A549 (cell line): ENCODE data around the gene NCAPG. TPM values are rescaled to one million over a fixed set of nuclear protein-coding genes. Genes with fewer than 3 reads are reported as not detected.

ENCODE experiments used
- ATAC-seq, 2 experiments: fragments of 200-7000 bp in 1 of 2; fragments of >200 bp in 1 of 2; cut with Nextera tagmentation in 1 of 2; cut with Tn5 transposase in 1 of 2; 3 replicates each; pipeline versions ENCODE4 v1.8.0 to v1.9.1; 2018 to 2020; ENCODE audit warnings: mild to moderate bottlenecking in 1 of 2, moderate library complexity in 1 of 2
- CTCF ChIA-PET: fragments of 300-600 bp; sonication (Branson Sonifier 250); formaldehyde crosslinking; extraction: SDS; loops from one replicate; lab custom pipeline; 2021; ENCODE audit warnings: antibody characterized with exemption, inconsistent platforms; lab: Yijun Ruan, JAX
- POLR2A ChIA-PET: fragments of 350-600 bp; formaldehyde crosslinking; extraction: SDS; loops from one replicate; lab custom pipeline; 2021; ENCODE audit warnings: antibody characterized with exemption, inconsistent platforms; lab: Yijun Ruan, JAX
- DNase-seq, 2 experiments: peaks; one replicate each; pipeline versions ENCODE4 v3.0.0 to v3.0.0-alpha.2; 2011 to 2016; ENCODE audit warnings: low read depth in 1 of 2, low spot score in 1 of 2
- FAIRE-seq: peaks from 2 replicates; lab custom pipeline; 2011; peaks lifted over from hg19 to GRCh38; lab: Jason Lieb, UNC
- H3K27ac ChIP-seq, 2 experiments: fragments of >200 bp; sonication (Bioruptor Twin); formaldehyde crosslinking; 3 replicates each; pipeline ENCODE4 v1.5.1; 2016 to 2017
- H3K4me1 ChIP-seq: fragments of >200 bp; sonication (Bioruptor Twin); formaldehyde crosslinking; 3 replicates; pipeline ENCODE4 v1.6.1; 2016
- H3K4me2 ChIP-seq: fragments of >200 bp; sonication (Bioruptor Twin); formaldehyde crosslinking; 3 replicates; pipeline ENCODE4 v1.6.1; 2016
- H3K4me3 ChIP-seq: fragments of >200 bp; sonication (Bioruptor Twin); formaldehyde crosslinking; 3 replicates; pipeline ENCODE4 v1.5.1; 2016
- H3K9me3 ChIP-seq: fragments of >200 bp; sonication (Bioruptor Twin); formaldehyde crosslinking; 3 replicates; pipeline ENCODE4 v1.6.1; 2016
- BHLHE40 ChIP-seq: IDR thresholded peaks from 2 replicates; pipeline ENCODE4 v1.6.1; 2012; ENCODE audit warnings: low read depth, low read length, inconsistent platforms
- CBX8 ChIP-seq: fragments of 200-600 bp; sonication (generic); IDR thresholded peaks from 2 replicates; pipeline ENCODE4 v1.6.1; 2016
- CEBPB ChIP-seq, 2 experiments: fragments of >200 bp in 1 of 2; sonication (Bioruptor Twin) in 1 of 2; formaldehyde crosslinking in 1 of 2; IDR thresholded peaks; 2 replicates each; pipeline ENCODE4 v1.6.1; 2012 to 2016
- CHD2 ChIP-seq: fragments of 150-350 bp; IDR thresholded peaks from 2 replicates; pipeline ENCODE4 v1.6.1; 2014; ENCODE audit warnings: low read length; ENCODE audit not compliant: partially characterized antibody
- CTCF ChIP-seq: fragments of >200 bp; sonication (Bioruptor Twin); formaldehyde crosslinking; IDR thresholded peaks from 3 replicates; pipeline ENCODE4 v1.5.1; 2016
- EHF ChIP-seq: fragments of 250-450 bp; sonication (Bioruptor Pico); IDR thresholded peaks from 2 replicates; pipeline ENCODE4 v1.5.0; 2020; ENCODE audit warnings: mild to moderate bottlenecking
- EP300 ChIP-seq, 2 experiments: fragments of >200 bp; sonication (Bioruptor Twin); formaldehyde crosslinking; IDR thresholded peaks; 2 replicates in 1 of 2; 3 replicates in 1 of 2; pipeline ENCODE4 v1.6.1; 2016 to 2017
- HDAC2 ChIP-seq: fragments of 200-600 bp; sonication (generic); IDR thresholded peaks from 2 replicates; pipeline ENCODE4 v1.6.1; 2016
- HEYL ChIP-seq: fragments of 250-450 bp; sonication (Bioruptor Pico); IDR thresholded peaks from 2 replicates; pipeline ENCODE4 v1.8.0; 2021; ENCODE audit warnings: mild to moderate bottlenecking, moderate library complexity
- JUNB ChIP-seq: fragments of >200 bp; sonication (Bioruptor Twin); formaldehyde crosslinking; IDR thresholded peaks from 2 replicates; pipeline ENCODE4 v1.6.1; 2016
- KDM1A ChIP-seq: fragments of 200-600 bp; sonication (generic); IDR thresholded peaks from 2 replicates; pipeline ENCODE4 v1.6.1; 2016; ENCODE audit warnings: low read depth, mild to moderate bottlenecking
- KDM5A ChIP-seq: fragments of 200-600 bp; sonication (generic); IDR thresholded peaks from 2 replicates; pipeline ENCODE4 v1.6.1; 2016; ENCODE audit warnings: antibody characterized with exemption, mild to moderate bottlenecking
- MAX ChIP-seq: IDR thresholded peaks from 2 replicates; pipeline ENCODE4 v1.6.1; 2012
- MYC ChIP-seq: IDR thresholded peaks from 2 replicates; pipeline ENCODE4 v1.6.1; 2012; ENCODE audit warnings: mild to moderate bottlenecking, inconsistent platforms, low read length, improper control_type of control experiment, borderline replicate concordance
- PHF8 ChIP-seq: fragments of 200-600 bp; sonication (generic); IDR thresholded peaks from 2 replicates; pipeline ENCODE4 v1.6.1; 2016; ENCODE audit warnings: low read depth, mild to moderate bottlenecking, antibody characterized with exemption, moderate library complexity, borderline replicate concordance
- POLR2A ChIP-seq: IDR thresholded peaks from 2 replicates; pipeline ENCODE4 v1.6.1; 2012; ENCODE audit warnings: mild to moderate bottlenecking, low read length
- RAD21 ChIP-seq, 2 experiments: fragments of >200 bp in 1 of 2; sonication (Bioruptor Twin) in 1 of 2; formaldehyde crosslinking in 1 of 2; IDR thresholded peaks in 1 of 2; conservative IDR thresholded peaks in 1 of 2; 2 replicates in 1 of 2; 3 replicates in 1 of 2; pipeline ENCODE4 v1.6.1; 2012 to 2018; ENCODE audit warnings: inconsistent platforms in 1 of 2
- RCOR1 ChIP-seq: fragments of 150-350 bp; IDR thresholded peaks from 2 replicates; pipeline ENCODE4 v1.6.1; 2014; ENCODE audit warnings: antibody characterized with exemption, low read length, low read depth
- RFX5 ChIP-seq: fragments of 450-650 bp; IDR thresholded peaks from 2 replicates; pipeline ENCODE4 v1.7.1; 2014; ENCODE audit warnings: antibody characterized with exemption, mild to moderate bottlenecking, moderate library complexity
- RNF2 ChIP-seq: fragments of 200-600 bp; sonication (generic); IDR thresholded peaks from 2 replicates; pipeline ENCODE4 v1.6.1; 2016; ENCODE audit warnings: low read depth, mild to moderate bottlenecking, antibody characterized with exemption, moderate library complexity, borderline replicate concordance
- TP53 ChIP-seq: fragments of 250-450 bp; sonication (Bioruptor Pico); IDR thresholded peaks from 2 replicates; pipeline ENCODE4 v1.5.0; 2021; ENCODE audit warnings: mild to moderate bottlenecking, moderate library complexity
- ZNF302 ChIP-seq: fragments of 250-450 bp; sonication (Bioruptor Pico); IDR thresholded peaks from 2 replicates; pipeline ENCODE4 v1.9.0; 2021; ENCODE audit warnings: inconsistent platforms, mild to moderate bottlenecking, moderate library complexity
- ZSCAN20 ChIP-seq: fragments of 250-450 bp; sonication (Bioruptor Pico); IDR thresholded peaks from 2 replicates; pipeline ENCODE4 v1.8.0; 2022; ENCODE audit warnings: mild to moderate bottlenecking, moderate library complexity
- WGBS: methylation state at CpG from one replicate; pipeline ENCODE4 v1.1.6; 2017; ENCODE audit errors: missing lambda C conversion rate; 5-methylcytosine and 5-hydroxymethylcytosine counted together
- polyA plus RNA-seq, 4 experiments: library from polyadenylated mRNA; depleted of rRNA in 3 of 4; stranded (reverse); fragments of >200 nt; fragmentation: RNase III in 1 of 4; extraction: RNeasy Plus Mini Kit Qiagen cat#74134 plus additional on column Dnase treatment in 1 of 4; gene quantifications; 2 replicates in 3 of 4; 3 replicates in 1 of 4; pipeline ENCODE4 v1.2.3, GENCODE V29; 2011 to 2017
- TF ChIP-seq, protein P1 (sequence below): fragments of 250-450 bp; sonication (Bioruptor Pico); IDR thresholded peaks from 2 replicates; pipeline ENCODE4 v1.5.0; 2021; ENCODE audit warnings: mild to moderate bottlenecking, moderate library complexity, borderline replicate concordance
- TF ChIP-seq, protein P2 (sequence below): fragments of 250-450 bp; sonication (Bioruptor Pico); IDR thresholded peaks from 2 replicates; pipeline ENCODE4 v1.5.0; 2020; ENCODE audit warnings: low read depth, mild to moderate bottlenecking, moderate library complexity

Gene NCAPG
- polyA plus RNA-seq, 2 of the 4 experiments (the other 2 are of a cell fraction), result 23.9 to 36.4 TPM

DNA sequence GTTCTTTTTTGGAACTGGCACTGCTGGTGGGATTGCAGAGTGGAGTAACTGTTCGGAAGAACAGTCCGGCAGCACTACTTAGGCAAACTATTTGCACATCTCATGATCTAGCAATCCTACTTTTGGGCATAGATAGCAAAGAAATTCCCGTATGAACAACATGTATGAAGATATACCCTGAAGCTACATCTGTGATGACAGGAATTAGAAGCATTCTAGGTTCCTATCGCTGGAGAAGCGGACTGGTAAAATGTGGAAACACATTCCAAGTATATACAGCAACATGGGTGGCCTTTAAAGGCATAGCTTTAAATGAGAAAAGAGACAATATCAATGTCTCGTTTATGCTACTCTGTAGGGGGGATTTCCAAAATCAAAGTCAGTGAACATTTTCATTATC is 3.3 kb upstream of the NCAPG start:
- peaks cover 18% of the 10 kb centered on the region for H3K4me1 ChIP-seq
- POLR2A ChIA-PET, result no interaction called here
- TF ChIP-seq CBX8, result no peak
- TF ChIP-seq, protein P1, sequence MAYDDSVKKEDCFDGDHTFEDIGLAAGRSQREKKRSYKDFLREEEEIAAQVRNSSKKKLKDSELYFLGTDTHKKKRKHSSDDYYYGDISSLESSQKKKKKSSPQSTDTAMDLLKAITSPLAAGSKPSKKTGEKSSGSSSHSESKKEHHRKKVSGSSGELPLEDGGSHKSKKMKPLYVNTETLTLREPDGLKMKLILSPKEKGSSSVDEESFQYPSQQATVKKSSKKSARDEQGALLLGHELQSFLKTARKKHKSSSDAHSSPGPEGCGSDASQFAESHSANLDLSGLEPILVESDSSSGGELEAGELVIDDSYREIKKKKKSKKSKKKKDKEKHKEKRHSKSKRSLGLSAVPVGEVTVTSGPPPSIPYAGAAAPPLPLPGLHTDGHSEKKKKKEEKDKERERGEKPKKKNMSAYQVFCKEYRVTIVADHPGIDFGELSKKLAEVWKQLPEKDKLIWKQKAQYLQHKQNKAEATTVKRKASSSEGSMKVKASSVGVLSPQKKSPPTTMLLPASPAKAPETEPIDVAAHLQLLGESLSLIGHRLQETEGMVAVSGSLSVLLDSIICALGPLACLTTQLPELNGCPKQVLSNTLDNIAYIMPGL (CRISPR knock-in tag), result no peak
- no peak for TF ChIP-seq CEBPB (IDR thresholded peaks at IDR 0.05)
- no peak for TF ChIP-seq ZSCAN20 (CRISPR knock-in tag)
- TF ChIP-seq RCOR1, result no peak
- no peak for TF ChIP-seq CHD2
- CTCF ChIA-PET, result interaction anchor here (0.7 to 2.1 kb wide), 7 partner anchors 8 to 253 kb away, joined by 3 to 6 read pairs (median 4); no protein-coding TSS in a partner anchor
- no peak overlapping the region for H3K27ac ChIP-seq
- no peak for FAIRE-seq
- no peak for DNase-seq
- WGBS, result 74% methylated on average over 6 of the region's 6 CpGs
- no peaks in the 10 kb centered on the region for H3K9me3 ChIP-seq
- ATAC-seq, result no peak
- peak overlapping the region; percentile 92 for H3K4me2 ChIP-seq
- H3K4me3 ChIP-seq, result no peak overlapping the region

DNA sequence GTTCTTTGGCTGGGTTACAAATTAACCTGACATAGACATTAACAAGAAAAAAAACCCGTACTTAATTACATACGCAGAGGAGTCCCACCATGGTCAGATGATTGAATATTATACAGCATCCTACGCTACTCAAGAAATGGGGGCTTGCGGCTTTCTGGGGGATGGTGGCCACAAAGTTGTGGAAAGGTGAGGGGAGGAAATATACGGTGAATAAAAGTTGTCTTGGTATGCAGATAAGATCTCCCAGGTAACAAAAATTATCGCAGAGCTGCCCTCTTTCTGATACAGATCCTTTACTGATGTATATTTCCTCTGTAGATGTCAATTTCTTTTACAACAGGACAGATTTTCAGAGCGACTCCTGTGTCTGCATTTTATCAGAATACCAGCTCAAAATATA is 1.1 kb upstream of the NCAPG start:
- Histone ChIP-seq H3K4me2 (peak overlapping the region; percentile 92), H3K27ac (peak overlapping the region; percentile 85 to 99), H3K9me3 (no peaks in the 10 kb centered on the region), H3K4me1 (peaks cover 35% of the 10 kb centered on the region), H3K4me3 (peak overlapping the region; percentile 75)
- ChIA-PET POLR2A (interaction anchor here (0.6 kb wide), 1 partner anchor 261 kb away, joined by 5 read pairs; no protein-coding TSS in a partner anchor), CTCF (interaction anchor here (1.2 to 2.0 kb wide), 5 partner anchors 212 to 297 kb away, joined by 3 to 7 read pairs (median 4); partner anchors contain the start of gene QDPR)
- 1% methylated on average over 7 of the region's 7 CpGs for WGBS
- DNase-seq (no peak), FAIRE-seq (no peak), ATAC-seq (no peak)
- TF ChIP-seq TP53 (CRISPR knock-in tag) (no peak), RNF2 (no peak), MAX (no peak), POLR2A (no peak), RFX5 (no peak), HDAC2 (no peak)

DNA sequence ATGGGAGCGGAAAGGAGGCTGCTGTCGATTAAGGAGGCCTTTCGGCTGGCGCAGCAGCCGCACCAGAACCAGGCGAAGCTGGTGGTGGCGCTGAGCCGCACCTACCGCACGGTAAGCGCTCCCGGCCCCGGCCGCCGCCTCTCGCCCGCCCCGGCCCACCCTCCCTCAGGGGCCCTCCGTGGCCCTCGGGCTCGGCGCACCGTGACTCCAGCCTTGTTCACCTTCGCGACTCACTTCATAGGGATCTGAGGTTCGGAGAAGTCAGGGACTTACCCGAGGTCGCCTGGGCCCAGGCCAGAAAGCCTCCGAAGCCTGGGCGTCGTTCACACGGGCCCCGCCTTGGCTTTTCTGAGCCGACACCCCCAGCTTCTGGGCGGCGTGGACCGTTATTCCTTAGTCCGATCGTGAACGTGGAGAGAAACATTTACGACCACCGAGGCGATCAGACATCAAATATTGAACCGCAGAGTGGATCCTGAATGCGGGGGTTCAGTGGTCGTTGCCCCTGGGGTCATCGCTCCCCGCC is 362 bp downstream of the NCAPG start:
- Histone ChIP-seq H3K4me3 (peak overlapping the region; percentile 75), H3K9me3 (no peaks in the 10 kb centered on the region), H3K4me1 (peaks cover 35% of the 10 kb centered on the region), H3K27ac (peak overlapping the region; percentile 61 to 89; a peak in 5 of 6 replicates), H3K4me2 (peak overlapping the region; percentile 82)
- DNase-seq, result no peak
- no peak for FAIRE-seq
- ATAC-seq, result peak; percentile 70 to 83
- TF ChIP-seq HEYL (CRISPR knock-in tag) (no peak), ZNF302 (CRISPR knock-in tag) (no peak), JUNB (no peak), EHF (CRISPR knock-in tag) (no peak), KDM5A (no peak), MYC (no peak), RAD21 (conservative IDR thresholded peaks at IDR 0.05 in 1 of 2, IDR thresholded peaks at IDR 0.05 in 1 of 2) (no peak), PHF8 (no peak), KDM1A (no peak), BHLHE40 (no peak), CTCF (no peak), EP300 (IDR thresholded peaks at IDR 0.05) (no peak), CBX8 (no peak)
- TF ChIP-seq, protein P1 (CRISPR knock-in tag), result no peak
- TF ChIP-seq, protein P2, sequence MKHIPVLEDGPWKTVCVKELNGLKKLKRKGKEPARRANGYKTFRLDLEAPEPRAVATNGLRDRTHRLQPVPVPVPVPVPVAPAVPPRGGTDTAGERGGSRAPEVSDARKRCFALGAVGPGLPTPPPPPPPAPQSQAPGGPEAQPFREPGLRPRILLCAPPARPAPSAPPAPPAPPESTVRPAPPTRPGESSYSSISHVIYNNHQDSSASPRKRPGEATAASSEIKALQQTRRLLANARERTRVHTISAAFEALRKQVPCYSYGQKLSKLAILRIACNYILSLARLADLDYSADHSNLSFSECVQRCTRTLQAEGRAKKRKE, result no peak
- CTCF ChIA-PET, result no interaction called here
- POLR2A ChIA-PET, result interaction anchor here (0.6 kb wide), 1 partner anchor 211 kb away, joined by 3 read pairs; the partner anchor contains the start of gene LCORL
- 2% methylated on average over 20 of the region's 48 CpGs for WGBS
